WERI-Rb-1 (cell line): ENCODE measurements around the gene PSRC1.

ENCODE experiments used
- DNase-seq: peaks from one replicate; pipeline ENCODE4 v3.0.0-alpha.2; 2020
- H3K27ac ChIP-seq: fragments of 250-450 bp; sonication (Bioruptor Pico); 2 replicates; pipeline ENCODE4 v1.5.1; 2020; ENCODE audit warnings: mild to moderate bottlenecking, moderate library complexity
- H3K27me3 ChIP-seq: fragments of 250-450 bp; sonication (Bioruptor Pico); 2 replicates; pipeline ENCODE4 v1.5.1; 2021; ENCODE audit warnings: mild to moderate bottlenecking, low read depth, moderate library complexity; ENCODE audit not compliant: insufficient read depth, severe bottlenecking
- H3K36me3 ChIP-seq: fragments of 250-450 bp; sonication (Bioruptor Pico); 2 replicates; pipeline ENCODE4 v1.5.1; 2020; ENCODE audit warnings: mild to moderate bottlenecking, moderate library complexity
- H3K4me3 ChIP-seq: 2 replicates; pipeline ENCODE4 v1.5.1; 2011; ENCODE audit warnings: low read depth, mild to moderate bottlenecking, control low read depth, low read length
- H3K9me3 ChIP-seq: fragments of 250-450 bp; sonication (Bioruptor Pico); 2 replicates; pipeline ENCODE4 v1.5.1; 2021; ENCODE audit warnings: mild to moderate bottlenecking, moderate library complexity; ENCODE audit not compliant: severe bottlenecking
- TF ChIP-seq, protein P1 (sequence below): IDR thresholded peaks from 2 replicates; pipeline ENCODE4 v1.5.1; 2011; ENCODE audit warnings: low read depth, mild to moderate bottlenecking, control low read depth, inconsistent platforms, low read length

PSRC1 gene

DNA sequence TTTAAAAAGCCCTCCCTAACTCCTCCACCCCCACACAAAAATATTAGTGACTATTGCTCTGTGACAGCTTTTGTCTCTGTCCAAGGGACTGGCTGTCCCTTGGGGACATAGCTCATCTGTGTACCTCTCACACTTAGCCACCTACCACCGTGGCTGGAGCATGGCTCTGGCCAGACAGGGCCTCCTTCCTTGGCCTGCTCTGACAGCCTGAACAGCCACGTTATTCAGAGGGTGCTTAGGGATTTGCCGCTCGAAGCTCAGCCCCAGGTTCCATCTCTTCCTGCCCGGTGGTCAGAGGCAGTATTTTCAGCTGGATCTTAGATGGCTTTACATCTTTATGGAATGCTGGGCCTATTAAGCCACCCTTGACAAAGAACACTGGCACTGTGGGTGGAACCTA is 39.7 kb downstream of the PSRC1 start:
- no peak for DNase-seq
- Histone ChIP-seq H3K4me3 (no peak overlapping the region), H3K27ac (no peak overlapping the region), H3K27me3 (no peaks in the 10 kb centered on the region), H3K9me3 (no peaks in the 10 kb centered on the region), H3K36me3 (peaks cover 12% of the 10 kb centered on the region)
- TF ChIP-seq, protein P1, sequence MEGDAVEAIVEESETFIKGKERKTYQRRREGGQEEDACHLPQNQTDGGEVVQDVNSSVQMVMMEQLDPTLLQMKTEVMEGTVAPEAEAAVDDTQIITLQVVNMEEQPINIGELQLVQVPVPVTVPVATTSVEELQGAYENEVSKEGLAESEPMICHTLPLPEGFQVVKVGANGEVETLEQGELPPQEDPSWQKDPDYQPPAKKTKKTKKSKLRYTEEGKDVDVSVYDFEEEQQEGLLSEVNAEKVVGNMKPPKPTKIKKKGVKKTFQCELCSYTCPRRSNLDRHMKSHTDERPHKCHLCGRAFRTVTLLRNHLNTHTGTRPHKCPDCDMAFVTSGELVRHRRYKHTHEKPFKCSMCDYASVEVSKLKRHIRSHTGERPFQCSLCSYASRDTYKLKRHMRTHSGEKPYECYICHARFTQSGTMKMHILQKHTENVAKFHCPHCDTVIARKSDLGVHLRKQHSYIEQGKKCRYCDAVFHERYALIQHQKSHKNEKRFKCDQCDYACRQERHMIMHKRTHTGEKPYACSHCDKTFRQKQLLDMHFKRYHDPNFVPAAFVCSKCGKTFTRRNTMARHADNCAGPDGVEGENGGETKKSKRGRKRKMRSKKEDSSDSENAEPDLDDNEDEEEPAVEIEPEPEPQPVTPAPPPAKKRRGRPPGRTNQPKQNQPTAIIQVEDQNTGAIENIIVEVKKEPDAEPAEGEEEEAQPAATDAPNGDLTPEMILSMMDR: no peak

DNA sequence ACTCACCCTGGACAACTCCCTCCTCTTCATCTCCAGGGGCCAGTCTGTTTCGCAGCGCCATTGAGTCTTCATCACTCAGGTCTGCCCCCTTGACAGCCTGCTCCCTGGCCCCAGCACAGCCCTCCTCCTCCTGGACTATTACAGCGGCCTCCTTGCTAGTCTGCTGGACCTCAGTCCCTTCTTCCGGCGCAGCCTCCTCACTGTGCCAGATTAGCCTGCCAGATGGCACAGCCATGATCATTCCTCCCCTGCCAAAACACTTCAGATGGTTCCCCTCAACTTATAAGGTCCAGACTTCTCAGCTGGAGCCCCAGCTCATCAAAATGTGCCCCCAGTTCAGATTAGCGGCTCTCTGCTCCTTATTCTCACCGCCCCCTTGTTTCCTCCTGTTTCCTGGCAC is 40.6 kb downstream of the PSRC1 start:
- TF ChIP-seq, protein P1: no peak
- Histone ChIP-seq H3K27ac (no peak overlapping the region), H3K27me3 (no peaks in the 10 kb centered on the region), H3K36me3 (peaks cover 20% of the 10 kb centered on the region), H3K4me3 (no peak overlapping the region), H3K9me3 (no peaks in the 10 kb centered on the region)
- peak; percentile 33 for DNase-seq

DNA sequence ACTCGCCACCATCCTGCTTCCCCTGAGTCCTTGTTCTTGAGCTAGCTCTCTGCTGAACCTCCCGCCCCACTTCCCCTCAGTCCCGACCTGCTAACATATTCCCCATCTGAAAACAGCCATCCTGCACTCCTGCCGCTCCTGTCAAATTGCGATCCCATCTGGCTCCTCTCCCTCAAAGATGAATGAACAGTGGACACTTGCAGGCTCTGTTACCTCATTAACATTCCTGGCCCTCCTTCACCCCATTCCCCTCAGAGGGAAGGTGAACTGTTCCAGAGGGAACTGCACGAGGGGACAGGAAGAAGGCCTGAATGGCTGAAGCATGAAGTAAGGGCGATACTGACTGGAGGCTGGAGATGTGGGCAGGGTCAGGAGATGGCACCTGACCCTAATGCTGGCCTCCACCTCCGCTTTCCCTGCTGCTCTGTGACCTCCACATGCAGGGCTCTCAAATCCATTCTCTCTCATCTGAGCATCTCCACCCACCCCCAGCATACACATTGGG is 41.1 kb downstream of the PSRC1 start:
- Histone ChIP-seq H3K9me3 (no peaks in the 10 kb centered on the region), H3K27me3 (no peaks in the 10 kb centered on the region), H3K27ac (no peak overlapping the region), H3K4me3 (no peak overlapping the region), H3K36me3 (peaks cover 25% of the 10 kb centered on the region)
- TF ChIP-seq, protein P1: no peak
- no peak for DNase-seq

DNA sequence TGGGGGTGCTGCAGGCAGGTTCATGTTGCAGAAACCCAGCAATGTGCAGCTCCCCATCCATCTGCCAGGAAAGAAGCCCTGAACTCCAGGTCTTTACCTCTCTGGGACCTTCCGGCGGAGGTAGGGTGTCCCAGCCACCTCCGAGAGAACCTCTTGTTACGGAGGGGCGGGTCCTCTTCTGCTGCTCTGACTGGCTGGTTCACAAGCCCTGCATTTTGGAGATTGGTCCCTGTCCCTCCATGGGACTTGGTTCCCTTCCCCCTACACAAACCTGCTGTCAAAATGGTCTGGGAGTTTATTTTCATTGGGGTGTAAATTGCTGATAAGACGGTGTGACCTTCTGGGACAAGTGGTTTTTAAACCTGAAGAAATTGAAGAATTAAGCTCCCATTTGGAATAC is 41.6 kb downstream of the PSRC1 start:
- TF ChIP-seq, protein P1: no peak
- no peaks in the 10 kb centered on the region for H3K9me3 ChIP-seq
- H3K4me3 ChIP-seq: no peak overlapping the region
- H3K36me3 ChIP-seq: peaks cover 30% of the 10 kb centered on the region
- H3K27ac ChIP-seq: no peak overlapping the region
- no peak for DNase-seq
- no peaks in the 10 kb centered on the region for H3K27me3 ChIP-seq

DNA sequence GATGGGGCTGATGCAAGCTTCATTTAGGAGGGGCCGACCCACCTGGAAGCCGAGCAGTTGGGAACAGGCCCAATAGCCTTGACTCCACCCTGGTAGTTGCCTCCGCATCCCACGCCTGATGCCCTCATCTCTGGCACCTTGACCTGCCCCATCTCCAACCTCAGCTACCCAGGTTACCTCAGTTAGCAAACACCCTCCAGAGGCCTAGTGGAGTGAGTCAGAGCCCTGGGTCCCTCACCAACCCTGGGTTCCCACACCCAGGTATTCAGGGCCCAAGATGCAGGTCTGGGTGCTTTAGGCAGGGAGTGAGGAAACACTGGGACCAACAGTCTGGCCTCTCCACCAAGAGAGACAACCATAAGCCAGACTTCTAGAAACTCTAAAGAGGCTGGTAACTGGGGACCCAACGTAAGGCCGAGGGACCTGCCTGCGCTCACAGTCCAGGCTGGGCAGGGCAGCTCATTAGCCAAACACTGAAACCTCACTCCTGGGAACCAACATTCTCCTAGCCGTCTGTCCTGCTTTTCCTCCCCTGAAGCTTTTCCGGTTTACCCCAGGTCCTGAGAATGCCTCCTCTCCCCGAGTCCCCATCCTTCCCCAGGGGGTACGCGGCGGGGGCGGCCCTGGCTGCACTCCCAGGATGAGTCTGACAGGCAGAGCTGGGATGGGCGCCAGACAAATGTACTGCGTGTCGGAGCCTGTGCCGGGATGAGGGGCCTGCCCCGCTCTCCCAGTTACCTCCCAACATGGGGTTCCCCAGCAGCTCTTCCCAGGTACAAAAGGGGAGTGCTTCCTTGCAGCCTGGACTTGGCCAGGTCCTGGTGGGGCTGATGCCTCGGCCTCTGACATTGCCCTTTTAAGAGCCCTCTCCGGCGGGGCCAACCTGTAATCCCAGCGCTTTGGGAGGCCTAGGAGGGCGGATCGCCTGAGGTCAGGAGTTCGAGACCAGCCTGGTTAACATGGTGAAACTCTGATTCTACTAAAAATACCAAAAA is 42.5 kb downstream of the PSRC1 start:
- H3K4me3 ChIP-seq: no peak overlapping the region
- H3K9me3 ChIP-seq: no peaks in the 10 kb centered on the region
- TF ChIP-seq, protein P1: no peak
- peaks cover 39% of the 10 kb centered on the region for H3K36me3 ChIP-seq
- DNase-seq: peak; percentile 61
- no peak overlapping the region for H3K27ac ChIP-seq
- no peaks in the 10 kb centered on the region for H3K27me3 ChIP-seq
